Measurements from ENCODE around the gene PECR.

Gene PECR

DNA sequence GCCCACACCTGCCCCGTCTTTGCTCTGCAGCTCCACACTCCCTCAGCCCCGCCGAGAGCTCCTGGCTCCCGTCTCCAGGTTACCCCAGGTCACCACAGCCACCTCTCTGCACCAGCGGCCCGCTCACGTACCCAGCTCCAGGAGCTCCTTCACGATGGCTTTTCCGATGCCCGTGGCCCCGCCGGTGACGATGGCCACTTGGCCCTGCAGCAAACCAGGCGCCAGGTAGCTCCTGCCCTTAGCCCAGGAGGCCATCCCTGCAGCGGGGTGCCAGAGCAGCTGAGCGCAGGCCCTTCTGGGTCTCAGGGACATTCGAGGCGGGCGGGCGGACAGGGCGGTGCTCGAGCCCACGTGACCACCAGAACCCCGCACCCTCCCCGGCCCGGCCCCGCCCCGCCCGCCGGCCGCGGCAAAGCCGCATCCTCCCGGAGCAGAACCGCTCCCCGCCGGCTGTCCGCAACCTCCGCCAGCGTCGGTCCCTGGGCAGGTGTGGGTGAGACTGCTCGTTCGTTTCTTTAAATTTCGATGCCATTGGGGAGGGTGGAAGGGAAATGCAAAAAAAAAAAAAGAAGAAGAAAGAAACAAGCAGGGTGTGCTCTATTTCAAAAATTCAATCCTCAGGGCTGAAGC, at the start of gene PECR, which contains the start of gene TMEM169:
Gene PECR (minus strand): TSS at position 323 of the 630 bp plus-strand sequence. CDS start 68 bp downstream, at position 255.
Gene TMEM169 (plus strand): TSS at position 433 of the 630 bp plus-strand sequence. CDS start 14,045 bp downstream, outside the sequence.
- DNase-seq (ENCODE audit: low spot score), result peak; percentile 97

DNA sequence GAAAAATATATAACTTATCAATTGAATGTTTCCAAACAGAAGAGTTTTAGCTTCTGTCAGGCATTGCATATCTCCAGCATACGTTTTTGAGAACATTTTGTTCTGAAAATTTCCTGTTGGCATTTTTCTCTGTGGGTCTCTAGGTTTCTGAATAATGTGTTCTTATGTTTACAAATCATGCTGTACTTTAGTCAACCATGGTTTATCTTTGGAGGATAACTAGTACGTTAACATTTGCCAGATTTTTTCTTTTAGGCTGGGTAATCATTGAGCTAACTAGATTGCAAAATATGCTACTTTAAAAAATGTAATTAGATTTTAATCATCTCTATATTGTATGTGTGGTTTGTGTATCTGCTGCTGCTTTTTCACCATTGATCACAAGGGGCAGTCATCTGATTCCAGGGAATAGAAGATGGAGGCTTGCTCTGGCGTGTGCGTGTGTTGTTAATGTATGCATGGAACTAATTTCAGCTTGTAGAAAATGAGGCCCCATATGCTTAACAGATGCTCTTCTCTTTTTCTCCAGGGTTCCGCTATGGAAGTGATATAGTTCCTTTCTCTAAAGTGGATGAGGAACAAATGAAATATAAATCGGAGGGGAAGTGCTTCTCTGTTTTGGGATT, 48.9 kb upstream of the PECR start:
- DNase-seq (ENCODE audit: low spot score), result no peak

DNA sequence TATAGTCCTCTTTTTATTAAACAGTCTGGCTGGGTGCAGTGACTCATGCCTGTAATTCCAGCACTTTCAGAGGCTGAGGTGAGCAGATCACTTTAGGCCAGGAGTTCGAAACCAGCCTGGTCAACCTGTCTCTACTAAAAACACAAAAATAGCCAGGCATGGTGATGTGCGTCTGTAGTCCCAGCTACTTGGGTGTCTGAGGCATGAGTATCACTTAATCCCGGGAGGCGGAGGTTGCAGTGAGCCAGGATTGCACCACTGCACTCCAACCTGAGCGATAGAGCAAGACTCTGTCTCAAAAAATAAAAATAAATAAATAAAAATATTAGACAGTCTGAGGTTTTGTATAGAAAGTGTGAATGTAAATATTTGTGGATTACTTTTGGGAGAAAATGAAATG, 45.3 kb upstream of the PECR start:
- DNase-seq (ENCODE audit: low spot score), result no peak

DNA sequence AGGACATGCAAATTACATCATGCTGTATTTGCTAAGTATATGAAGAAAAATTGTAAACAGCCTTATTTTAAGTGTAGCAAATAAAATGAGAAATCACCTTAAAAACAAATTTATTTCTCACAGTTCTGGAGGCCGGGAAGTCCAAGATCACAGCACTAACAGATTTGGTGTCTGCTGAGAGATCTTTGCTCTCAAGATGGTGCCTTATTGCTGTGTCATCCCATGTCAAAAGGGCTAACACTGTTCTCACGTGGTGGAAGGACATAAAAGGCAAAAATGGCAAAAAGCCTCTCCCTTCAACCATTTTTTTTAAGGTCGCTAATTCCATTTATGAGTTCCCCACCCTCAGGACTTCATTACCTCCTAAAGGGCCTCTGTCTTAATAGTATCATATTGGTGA, 39.6 kb upstream of the PECR start:
- no peak for DNase-seq (ENCODE audit: low spot score)

DNA sequence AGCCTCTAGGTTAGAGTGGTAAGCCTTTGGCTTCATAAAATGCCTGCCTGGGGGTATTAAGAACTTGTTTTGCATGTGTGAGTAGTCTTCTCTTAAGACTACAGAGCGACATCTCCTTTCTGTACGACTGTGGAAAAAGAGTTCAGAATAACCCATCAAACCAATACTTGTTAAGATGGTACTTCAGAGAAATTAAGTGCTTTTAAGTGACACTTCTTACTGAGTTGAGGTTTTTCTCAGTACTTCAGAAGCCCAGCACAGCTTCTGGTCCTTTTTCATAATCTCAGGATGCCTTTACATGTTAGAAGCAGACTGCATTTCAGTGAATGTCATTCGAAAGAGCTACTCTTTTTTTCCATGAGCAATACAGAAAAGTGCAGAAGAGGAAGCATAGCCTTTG, 38.4 kb upstream of the PECR start:
- no peak for DNase-seq (ENCODE audit: low spot score)

DNA sequence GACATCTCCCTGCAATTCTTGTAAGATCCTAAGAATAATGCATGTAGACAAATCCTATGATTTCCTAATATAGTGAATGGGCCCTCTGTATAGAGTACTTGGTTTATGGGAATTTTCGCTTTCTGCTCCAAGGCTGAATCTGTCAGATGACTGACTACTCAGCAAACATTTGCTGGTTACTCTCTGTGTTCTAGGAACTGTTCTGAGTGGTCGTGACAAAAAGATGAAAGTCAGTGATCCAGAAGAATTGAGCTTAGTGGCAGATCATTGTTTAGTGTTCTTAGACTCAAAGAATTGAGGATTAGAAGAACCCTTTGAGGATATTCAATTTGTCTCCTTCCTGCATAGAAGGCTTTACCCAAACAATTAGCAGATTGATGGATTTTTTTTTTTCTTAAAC, 37.5 kb upstream of the PECR start:
- no peak for DNase-seq (ENCODE audit: low spot score)

DNA sequence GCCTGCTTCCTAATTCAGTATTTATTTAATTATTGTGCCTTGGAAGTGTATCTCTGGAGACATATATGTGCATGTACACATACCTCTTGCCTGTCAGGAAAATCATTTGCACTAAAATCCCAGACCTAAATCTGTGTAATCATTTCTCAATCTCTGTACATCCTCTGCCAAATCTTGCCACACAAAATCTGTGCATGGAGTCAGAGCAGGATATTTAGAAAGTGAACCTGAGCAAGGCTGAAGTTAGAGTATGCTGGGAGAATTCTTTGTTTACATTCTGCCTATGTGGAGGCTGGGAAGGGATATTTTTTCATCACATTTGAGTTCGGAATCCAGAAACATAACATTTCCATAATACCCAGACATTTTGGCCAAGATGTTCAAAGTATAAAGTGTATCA, 36.9 kb upstream of the PECR start:
- DNase-seq (ENCODE audit: low spot score), result no peak

DNA sequence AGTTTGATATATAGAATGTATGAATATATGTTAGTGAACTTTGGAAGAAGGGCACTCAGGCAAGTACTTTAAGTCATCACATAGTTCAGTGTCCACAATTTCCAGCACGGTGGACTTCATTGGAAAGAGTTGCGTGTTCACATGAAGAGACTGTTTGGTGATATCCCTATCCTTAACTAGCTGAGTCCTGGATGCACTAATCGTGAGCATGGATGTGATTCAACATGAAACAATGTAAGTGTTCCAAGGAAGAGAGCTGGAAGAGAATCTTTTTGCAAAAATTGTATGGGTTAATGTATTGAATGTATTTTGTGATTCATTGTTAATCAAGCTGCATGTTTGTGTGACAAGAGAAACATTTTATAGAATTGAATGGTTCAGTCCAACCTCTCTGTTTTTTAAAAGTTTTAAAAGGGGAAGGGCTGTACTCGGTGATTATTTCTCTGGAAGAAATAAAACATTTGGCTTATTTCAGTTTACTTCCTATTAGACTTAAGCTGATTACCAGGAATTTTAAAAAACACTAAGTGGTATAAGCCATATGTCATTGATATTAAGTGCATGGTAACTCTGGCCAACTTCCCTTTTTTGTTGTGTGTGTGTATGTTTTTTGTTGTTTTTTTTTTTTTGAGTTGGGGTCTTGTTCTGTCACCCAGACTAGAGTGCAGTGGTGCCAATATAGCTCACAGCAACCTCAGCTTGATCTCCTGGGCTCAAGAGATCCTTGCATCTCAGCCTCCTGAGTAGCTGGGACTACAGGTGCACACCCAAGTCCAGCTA, 36.1 kb upstream of the PECR start:
- DNase-seq (ENCODE audit: low spot score), result no peak

DNA sequence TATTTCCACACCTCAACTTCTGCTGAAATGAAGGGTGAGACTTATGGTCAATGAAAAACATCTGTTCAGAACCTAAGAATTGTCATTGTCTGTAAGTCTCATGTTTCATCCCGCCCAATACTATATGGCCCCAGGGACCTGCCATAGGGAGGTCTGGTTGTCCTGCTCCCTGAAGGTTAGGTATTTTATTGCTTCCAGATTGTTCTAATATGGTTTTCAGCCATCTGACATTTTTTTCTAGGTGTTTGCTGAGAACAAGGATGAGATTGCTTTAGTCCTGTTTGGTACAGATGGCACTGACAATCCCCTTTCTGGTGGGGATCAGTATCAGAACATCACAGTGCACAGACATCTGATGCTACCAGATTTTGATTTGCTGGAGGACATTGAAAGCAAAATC, 34.8 kb upstream of the PECR start:
- DNase-seq (ENCODE audit: low spot score), result no peak

DNA sequence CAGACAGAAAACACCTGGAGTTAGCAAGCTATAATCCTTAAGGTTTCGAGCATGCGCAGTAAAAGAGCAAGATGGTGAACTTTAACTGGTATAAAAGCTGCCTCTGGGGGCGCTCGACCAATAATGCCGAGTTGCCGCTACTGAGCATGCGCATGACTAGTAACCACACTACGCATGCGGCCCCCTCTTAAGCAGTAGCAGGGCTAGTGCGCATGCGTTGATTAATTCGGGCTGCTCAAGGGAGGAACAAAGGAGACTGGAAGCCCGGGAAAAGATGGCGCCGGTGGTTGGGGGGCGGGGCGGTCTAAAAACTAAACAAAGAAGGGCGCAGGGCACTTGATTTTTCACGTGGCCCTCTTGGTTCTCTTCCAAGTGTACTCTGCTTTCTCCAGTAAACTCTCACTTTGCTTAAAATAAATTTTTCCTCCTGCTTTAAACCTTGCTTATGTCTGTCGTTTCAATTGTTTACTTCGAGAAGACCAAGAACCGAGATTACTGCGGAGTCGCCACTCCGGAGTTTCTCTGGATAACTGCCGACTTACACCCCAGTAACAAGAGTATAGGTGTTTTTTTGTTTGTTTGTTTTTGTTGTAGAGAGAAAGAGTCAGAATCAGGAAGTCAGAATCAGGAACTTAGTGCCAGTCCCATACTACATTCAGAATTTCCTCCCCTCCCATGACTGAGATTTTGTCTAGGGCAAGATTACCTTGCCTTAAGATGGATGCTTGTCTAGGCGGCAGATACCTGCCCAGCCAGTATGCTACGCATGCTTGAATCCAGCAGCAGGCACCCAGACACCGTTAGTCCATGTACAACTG, 33.3 kb upstream of the PECR start:
- peak; percentile 100 for DNase-seq (ENCODE audit: low spot score)

DNA sequence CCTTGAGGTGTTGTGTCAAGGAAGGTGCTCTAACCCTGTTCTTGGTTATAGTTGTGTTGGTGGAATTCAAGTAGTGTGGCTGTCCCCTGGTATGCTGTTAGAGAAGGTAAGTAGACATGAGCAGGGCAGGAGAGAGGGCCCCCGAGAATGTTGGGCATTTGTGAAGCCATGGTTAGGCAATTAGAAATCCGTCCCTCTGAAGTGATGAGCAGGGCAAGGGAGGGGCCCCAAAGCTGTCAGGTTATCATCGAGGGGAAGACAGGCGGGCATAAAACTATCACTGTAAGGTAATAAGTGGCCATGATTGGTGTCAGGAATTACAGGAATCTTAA, 32.7 kb upstream of the PECR start:
- no peak for DNase-seq (ENCODE audit: low spot score)

DNA sequence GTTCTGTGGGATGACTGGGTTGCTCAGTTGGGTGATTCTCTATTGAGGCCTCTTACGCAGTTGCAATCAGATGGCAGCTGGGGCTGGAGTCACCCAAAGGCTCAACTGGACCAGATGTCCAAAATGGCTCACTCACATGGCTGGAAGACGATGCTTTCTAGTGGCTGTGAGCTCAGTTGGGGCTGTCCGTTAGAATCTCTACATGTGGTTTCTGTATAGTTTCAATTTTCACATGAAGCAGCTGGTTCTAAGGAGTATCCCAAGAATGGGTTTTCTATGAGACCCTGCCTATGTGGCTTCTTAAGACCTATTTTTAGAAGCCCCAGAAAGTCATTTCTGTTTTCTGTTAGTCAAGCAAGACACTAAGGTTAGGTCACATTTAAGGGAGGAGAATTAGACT, 32.0 kb upstream of the PECR start:
- DNase-seq (ENCODE audit: low spot score), result no peak

DNA sequence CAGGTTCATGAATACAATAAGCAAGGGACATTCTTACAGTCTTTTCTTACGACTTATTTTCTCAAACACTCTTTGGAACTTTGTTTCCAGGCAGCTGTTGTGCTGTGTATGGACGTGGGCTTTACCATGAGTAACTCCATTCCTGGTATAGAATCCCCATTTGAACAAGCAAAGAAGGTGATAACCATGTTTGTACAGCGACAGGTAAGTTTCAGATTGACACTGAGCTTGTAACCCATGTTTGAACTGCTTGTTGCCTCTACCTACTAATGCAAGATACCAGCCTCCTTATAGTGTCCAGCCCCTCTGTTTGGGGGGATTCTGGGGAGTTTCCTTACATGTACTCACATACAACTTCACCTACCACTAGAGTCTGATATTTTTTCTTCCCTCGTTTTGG, 31.3 kb upstream of the PECR start:
- no peak for DNase-seq (ENCODE audit: low spot score)

DNA sequence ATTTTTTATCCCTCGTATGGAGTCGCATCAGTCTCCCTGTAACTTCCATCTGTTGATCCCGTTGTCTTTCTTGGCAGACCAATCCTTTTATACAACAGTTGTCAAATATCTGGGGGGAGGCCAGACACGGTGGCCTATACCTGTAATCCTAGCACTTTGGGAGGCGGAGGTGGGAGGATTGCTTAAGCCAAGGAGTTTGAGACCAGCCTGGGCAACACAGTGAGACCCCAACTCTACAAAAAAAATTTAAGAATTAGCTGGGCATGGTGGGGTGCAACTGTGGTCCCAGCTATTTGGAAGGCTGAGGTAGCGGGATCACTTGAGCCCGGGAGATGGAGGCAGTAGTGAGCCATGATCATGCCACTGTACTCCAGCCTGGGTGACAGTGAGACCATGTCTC, 29.5 kb upstream of the PECR start:
- DNase-seq (ENCODE audit: low spot score), result no peak

DNA sequence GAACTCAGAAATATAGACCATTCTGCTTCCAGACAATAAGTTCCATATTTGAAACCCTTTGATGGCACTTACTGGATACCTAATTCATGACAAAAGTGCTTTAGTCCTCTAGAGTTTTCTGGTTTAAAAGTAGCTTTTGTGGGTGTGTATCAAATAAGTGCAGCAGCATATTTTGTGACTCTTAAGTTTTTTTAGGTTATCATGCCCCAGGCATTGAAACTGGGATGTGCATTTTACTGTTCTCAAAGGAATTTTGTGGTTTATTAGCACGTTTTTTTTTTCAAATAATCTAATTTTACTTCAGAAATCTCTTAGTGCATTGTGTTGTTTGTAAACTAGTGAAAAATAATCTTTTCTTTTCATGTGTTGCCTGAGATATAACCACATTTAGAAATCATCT, 29.0 kb upstream of the PECR start:
- no peak for DNase-seq (ENCODE audit: low spot score)

DNA sequence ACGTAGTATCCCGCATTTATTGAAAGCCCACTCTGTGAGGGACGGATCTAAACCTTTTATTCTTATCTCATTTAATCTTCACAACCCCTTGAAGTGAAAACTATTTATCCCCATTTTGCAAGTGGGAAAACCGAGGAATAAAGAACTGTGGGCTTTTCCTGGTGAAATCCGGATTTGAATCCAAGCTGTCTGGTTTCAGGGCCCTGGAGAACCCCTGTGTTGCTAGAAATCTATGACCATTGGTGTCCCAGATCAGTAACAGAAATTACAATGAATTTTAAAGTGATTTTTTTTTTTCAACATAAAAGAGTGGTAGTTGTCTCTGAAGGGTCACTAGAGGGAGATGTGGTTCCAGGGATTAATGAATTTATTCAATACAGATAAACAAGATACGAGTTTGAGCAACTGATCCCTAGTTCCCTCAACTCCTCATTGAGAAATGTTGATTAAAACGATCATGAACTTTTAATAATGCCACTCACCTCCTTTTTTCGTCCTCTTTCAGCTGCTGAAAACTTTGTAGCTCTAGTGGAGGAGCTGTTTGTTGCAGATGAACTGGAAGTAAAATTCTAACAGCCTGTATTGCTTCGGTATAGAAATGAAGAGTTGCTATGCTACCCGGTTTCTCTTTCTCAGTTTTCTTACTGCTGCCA, 28.5 kb upstream of the PECR start:
- DNase-seq (ENCODE audit: low spot score), result peak; percentile 25

DNA sequence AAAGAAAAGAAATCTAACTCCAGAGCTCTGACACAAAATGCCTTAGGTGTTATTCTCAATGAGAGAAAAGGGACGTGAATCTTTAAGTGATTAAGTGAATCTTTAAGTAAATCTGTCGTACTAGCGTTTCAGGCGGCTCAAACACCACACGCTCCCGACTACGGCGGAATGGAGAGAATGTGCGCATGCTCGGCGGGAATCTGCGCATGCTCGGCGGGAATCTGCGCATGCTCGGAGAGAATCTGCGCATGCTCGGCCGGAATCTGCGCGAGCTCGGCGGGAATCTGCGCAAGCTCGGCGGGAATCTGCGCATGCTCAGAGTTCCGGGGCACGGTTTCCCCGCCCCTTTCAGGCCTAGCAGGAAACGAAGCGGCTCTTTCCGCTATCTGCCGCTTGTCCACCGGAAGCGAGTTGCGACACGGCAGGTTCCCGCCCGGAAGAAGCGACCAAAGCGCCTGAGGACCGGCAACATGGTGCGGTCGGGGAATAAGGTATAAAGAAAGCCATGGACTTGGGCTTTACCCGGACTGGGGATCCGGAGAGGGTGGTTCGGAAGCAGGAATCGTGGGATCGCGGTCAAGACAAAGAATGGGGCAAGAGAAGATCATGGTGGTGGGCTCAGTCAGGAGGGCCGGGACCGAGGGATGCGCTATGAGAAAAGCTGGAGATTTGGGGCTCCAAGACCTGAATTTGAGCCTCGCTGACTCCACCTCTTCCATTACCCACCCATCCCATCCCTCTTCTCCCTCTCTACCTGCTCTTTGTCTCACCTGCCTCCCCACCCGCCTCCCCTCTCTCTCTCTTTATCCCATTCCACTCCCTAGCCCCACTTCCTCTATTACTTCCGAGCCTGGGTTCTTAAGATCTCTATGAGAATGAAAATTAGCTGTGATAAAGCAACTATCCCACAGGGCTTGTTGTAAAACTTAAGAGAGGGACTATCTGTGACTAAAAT, 27.6 kb upstream of the PECR start, which contains the start of gene XRCC5:
Gene XRCC5 (plus strand): TSS at position 382 of the 955 bp plus-strand sequence. CDS start 89 bp downstream, at position 471.
- DNase-seq (ENCODE audit: low spot score), result peak; percentile 98

DNA sequence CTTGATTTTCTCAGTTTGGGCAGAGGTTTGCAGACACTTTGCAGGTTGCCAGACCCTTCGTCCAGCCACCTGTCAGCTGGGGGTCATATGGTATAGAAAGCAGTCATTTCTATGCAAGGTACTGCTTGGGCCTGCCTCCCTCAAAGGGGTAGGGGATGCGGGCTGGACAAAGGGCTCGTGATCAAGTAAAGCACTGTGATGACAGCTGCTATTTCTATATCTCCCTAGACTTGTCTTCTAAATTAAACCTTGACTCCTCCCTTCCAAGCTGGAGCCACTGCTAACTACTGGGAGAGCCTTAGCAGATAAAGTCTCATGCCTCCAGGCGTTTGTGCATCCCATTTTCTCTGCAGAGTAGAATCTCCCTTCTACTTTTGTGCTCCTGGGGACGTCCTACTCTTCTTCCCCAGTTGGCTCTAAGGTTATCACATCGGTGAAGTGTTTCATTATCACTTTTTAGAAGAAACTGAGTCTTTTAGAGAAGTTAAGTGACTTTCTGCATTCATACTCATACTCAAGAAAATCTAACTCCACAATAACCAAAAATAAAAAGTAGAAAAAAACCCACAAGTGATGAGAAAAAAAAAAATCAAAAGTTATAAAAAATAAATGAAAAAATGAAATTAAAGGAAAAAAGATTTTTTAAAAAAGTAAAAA, 26.8 kb upstream of the PECR start:
- no peak for DNase-seq (ENCODE audit: low spot score)

DNA sequence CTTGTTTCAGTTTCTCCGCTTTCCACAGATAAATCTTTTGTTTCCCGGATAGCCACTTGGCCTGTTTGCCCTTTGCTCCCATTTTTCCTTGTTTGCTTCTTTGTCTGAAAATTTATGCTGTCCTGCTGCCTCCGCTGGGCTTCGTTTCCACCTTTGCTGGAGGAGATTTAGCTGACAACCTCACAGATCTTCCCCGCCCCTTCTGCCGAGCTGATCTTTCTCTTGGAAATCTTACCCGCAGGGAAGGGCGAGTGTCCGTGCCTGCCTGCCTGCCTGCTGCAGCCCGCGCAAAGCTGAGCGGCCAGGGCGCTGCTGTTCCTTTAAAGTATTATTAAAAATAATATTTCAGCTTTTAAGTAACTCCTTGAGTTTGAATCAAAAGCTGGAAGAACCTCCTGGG, 26.2 kb upstream of the PECR start:
- DNase-seq (ENCODE audit: low spot score), result peak; percentile 18

DNA sequence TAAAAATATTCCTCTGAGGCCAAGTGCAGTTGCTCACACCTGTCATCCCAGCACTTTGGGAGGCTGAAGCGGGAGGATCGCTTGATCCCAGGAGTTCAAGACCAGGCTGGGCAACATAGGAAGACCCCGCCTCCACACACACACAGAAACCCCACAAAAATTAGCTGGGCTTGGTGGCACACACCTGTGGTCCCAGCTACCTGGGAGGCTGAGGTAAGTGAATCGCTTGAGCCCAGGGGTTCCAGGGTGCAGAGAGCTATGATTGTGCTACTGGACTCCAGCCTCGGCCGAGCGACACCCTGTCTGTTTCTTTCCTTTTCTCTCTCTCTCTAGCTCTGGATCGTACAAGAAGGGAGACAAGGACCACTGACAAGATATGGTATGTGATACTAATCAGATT, 25.7 kb upstream of the PECR start:
- DNase-seq (ENCODE audit: low spot score), result no peak

Measured in AG20443 (cell line).